OCI-LY7 (cell line): ENCODE measurements around the gene AADACL3. TPM values are rescaled to one million over a fixed set of nuclear protein-coding genes. Genes with fewer than 3 reads are reported as not detected.

Experiments used
- BruUV-seq: library from RNA; stranded (reverse); fragments of 400-500 nt; replicated peaks from 2 replicates; lab custom pipeline; 2021; lab: Mats Ljungman, UMichigan
- CTCF ChIA-PET: fragments of 300-600 bp; sonication (Branson Sonifier 250); formaldehyde crosslinking; loops from one replicate; lab custom pipeline; 2022; ENCODE audit warnings: antibody characterized with exemption; ENCODE audit not compliant: unreplicated experiment; lab: Charles Lee
- POLR2A ChIA-PET: fragments of 300-600 bp; sonication (Branson Sonifier 250); formaldehyde crosslinking; loops from one replicate; lab custom pipeline; 2022; ENCODE audit warnings: antibody characterized with exemption; lab: Charles Lee
- DNase-seq: peaks from one replicate; pipeline ENCODE4 v3.0.0-alpha.2; 2015; ENCODE audit warnings: low spot score
- H2AFZ ChIP-seq: fragments of 200-600 bp; sonication (generic), shearing (Covaris generic); 2 replicates; pipeline ENCODE4 v1.6.1; 2014; ENCODE audit warnings: mild to moderate bottlenecking, antibody characterized with exemption, low read length, moderate library complexity
- H3K27ac ChIP-seq: fragments of 200-600 bp; sonication (generic); 2 replicates; pipeline ENCODE4 v1.5.1; 2014; ENCODE audit warnings: mixed run types, low read depth, mild to moderate bottlenecking, moderate library complexity, low read length, inconsistent platforms; ENCODE audit not compliant: poor library complexity, severe bottlenecking
- H3K36me3 ChIP-seq: fragments of 200-600 bp; sonication (generic); 2 replicates; pipeline ENCODE4 v1.6.1; 2014; ENCODE audit warnings: mild to moderate bottlenecking, antibody characterized with exemption, low read length, moderate library complexity, mixed read lengths; ENCODE audit not compliant: insufficient read depth
- H3K4me1 ChIP-seq: fragments of 200-600 bp; sonication (generic); 2 replicates; pipeline ENCODE4 v1.5.1; 2014; ENCODE audit warnings: mild to moderate bottlenecking, low read length; ENCODE audit not compliant: insufficient read depth, poor library complexity, severe bottlenecking
- H3K4me2 ChIP-seq: fragments of 200-600 bp; sonication (generic); 2 replicates; pipeline ENCODE4 v1.6.1; 2014; ENCODE audit warnings: mild to moderate bottlenecking, low read length
- H3K4me3 ChIP-seq: fragments of 200-600 bp; sonication (generic); 2 replicates; pipeline ENCODE4 v1.5.1; 2014; ENCODE audit warnings: mild to moderate bottlenecking, low read depth, low read length; ENCODE audit not compliant: poor library complexity, severe bottlenecking
- H3K79me2 ChIP-seq: fragments of 200-600 bp; sonication (generic); 2 replicates; pipeline ENCODE4 v1.6.1; 2016; ENCODE audit warnings: low read depth, mild to moderate bottlenecking, low read length, moderate library complexity, mixed read lengths; ENCODE audit not compliant: insufficient read depth
- H3K9me2 ChIP-seq: fragments of 200-600 bp; sonication (generic); 2 replicates; pipeline ENCODE4 v1.6.1; 2016; ENCODE audit warnings: mild to moderate bottlenecking, low read length, mixed read lengths; ENCODE audit not compliant: insufficient read depth
- H3K9me3 ChIP-seq: fragments of 200-600 bp; sonication (generic); 2 replicates; pipeline ENCODE4 v1.6.1; 2014; ENCODE audit warnings: mild to moderate bottlenecking, mixed run types, low read length, mixed read lengths
- H4K20me1 ChIP-seq: fragments of 200-600 bp; sonication (generic); 2 replicates; pipeline ENCODE4 v1.6.1; 2014; ENCODE audit warnings: mild to moderate bottlenecking, antibody characterized with exemption, low read length, moderate library complexity, mixed read lengths; ENCODE audit not compliant: insufficient read depth
- EZH2phosphoT487 ChIP-seq: fragments of 200-600 bp; sonication (generic); IDR thresholded peaks from 2 replicates; pipeline ENCODE4 v1.6.1; 2018; ENCODE audit warnings: low read depth, borderline replicate concordance, mild to moderate bottlenecking, mixed run types, antibody characterized with exemption, low read length, moderate library complexity, mixed read lengths
- intact Hi-C: fragments of 100-400 bp; cut with micrococcal nuclease; formaldehyde crosslinking; loops from one replicate; pipeline ENCODE4 v1.10.0; 2022; ENCODE audit not compliant: unreplicated experiment
- small RNA-seq: library from RNA; depleted of rRNA; stranded (forward); fragments of <200 nt; gene quantifications from one replicate; pipeline ENCODE3, GENCODE V24; 2014
- total RNA-seq, 2 experiments: library from RNA; depleted of rRNA in 1 of 2; stranded (reverse); fragments of >200 nt in 1 of 2; shearing (Covaris generic) in 1 of 2; gene quantifications; 2 replicates each; pipeline ENCODE4 v1.2.3, GENCODE V29; 2014 to 2022
- TF ChIP-seq, protein P1 (sequence below): fragments of 200-600 bp; sonication (generic); conservative IDR thresholded peaks from 2 replicates; pipeline ENCODE4 v1.5.1; 2014; ENCODE audit warnings: mild to moderate bottlenecking, antibody characterized with exemption, low read length, moderate library complexity, mixed read lengths

AADACL3 gene
- total RNA-seq, 2 experiments from 2014 or later = not detected

- no peaks in the 10 kb centered on the region for H3K4me1 ChIP-seq
- intact Hi-C loops = no loop called here
- H3K4me2 ChIP-seq = no peak overlapping the region
- H3K27ac ChIP-seq = no peak overlapping the region
- H2AFZ ChIP-seq = no peak overlapping the region
- POLR2A ChIA-PET = no interaction called here
- CTCF ChIA-PET = no interaction called here
- no peaks in the 10 kb centered on the region for H3K9me2 ChIP-seq
- no peaks in the 10 kb centered on the region for H4K20me1 ChIP-seq
- H3K4me3 ChIP-seq = no peak overlapping the region
- H3K36me3 ChIP-seq = no peaks in the 10 kb centered on the region
- no TSS peak for BruUV-seq
- TF ChIP-seq, protein P1, sequence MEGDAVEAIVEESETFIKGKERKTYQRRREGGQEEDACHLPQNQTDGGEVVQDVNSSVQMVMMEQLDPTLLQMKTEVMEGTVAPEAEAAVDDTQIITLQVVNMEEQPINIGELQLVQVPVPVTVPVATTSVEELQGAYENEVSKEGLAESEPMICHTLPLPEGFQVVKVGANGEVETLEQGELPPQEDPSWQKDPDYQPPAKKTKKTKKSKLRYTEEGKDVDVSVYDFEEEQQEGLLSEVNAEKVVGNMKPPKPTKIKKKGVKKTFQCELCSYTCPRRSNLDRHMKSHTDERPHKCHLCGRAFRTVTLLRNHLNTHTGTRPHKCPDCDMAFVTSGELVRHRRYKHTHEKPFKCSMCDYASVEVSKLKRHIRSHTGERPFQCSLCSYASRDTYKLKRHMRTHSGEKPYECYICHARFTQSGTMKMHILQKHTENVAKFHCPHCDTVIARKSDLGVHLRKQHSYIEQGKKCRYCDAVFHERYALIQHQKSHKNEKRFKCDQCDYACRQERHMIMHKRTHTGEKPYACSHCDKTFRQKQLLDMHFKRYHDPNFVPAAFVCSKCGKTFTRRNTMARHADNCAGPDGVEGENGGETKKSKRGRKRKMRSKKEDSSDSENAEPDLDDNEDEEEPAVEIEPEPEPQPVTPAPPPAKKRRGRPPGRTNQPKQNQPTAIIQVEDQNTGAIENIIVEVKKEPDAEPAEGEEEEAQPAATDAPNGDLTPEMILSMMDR = no peak
- no peak for TF ChIP-seq EZH2phosphoT487
- no peaks in the 10 kb centered on the region for H3K79me2 ChIP-seq
- DNase-seq = no peak
- H3K9me3 ChIP-seq = no peaks in the 10 kb centered on the region
These were observed 61.1 kb downstream of the AADACL3 start for GRCh38 chr1:12776801-12777557.

Small RNA genes within 50 kb of the gene (small RNA-seq; reads per million reads assigned to genes)
- not detected for gene AC244670.1

Other genes with a start within 250 kb of the AADACL3 start
- gene DHRS3, start 97.9 kb upstream of the AADACL3 start, total RNA-seq (2014; rRNA removed; shearing (Covaris generic)) = not detected in 2 replicates
- gene DHRS3, start 97.9 kb upstream of the AADACL3 start, total RNA-seq (2022) = not detected in 2 replicates
- gene AADACL4, start 72.0 kb upstream of the AADACL3 start, total RNA-seq (2014; rRNA removed; shearing (Covaris generic)) = not detected in 2 replicates
- not detected in 2 replicates for gene AADACL4, start 72.0 kb upstream of the AADACL3 start, total RNA-seq (2022)
- gene CFAP107, start 30.1 kb downstream of the AADACL3 start, total RNA-seq (2014; rRNA removed; shearing (Covaris generic)) = not detected in 2 replicates
- not detected in 2 replicates for gene CFAP107, start 30.1 kb downstream of the AADACL3 start, total RNA-seq (2022)
- not detected in 2 replicates for gene PRAMEF12, start 57.6 kb downstream of the AADACL3 start, total RNA-seq (2014; rRNA removed; shearing (Covaris generic))
- gene PRAMEF12, start 57.6 kb downstream of the AADACL3 start, total RNA-seq (2022) = not detected in 2 replicates
- not detected in 2 replicates for gene PRAMEF1, start 75.3 kb downstream of the AADACL3 start, total RNA-seq (2014; rRNA removed; shearing (Covaris generic))
- not detected in 2 replicates for gene PRAMEF1, start 75.3 kb downstream of the AADACL3 start, total RNA-seq (2022)
- gene PRAMEF11, start 115.3 kb downstream of the AADACL3 start, total RNA-seq (2014; rRNA removed; shearing (Covaris generic)) = not detected in 2 replicates
- not detected in 2 replicates for gene PRAMEF11, start 115.3 kb downstream of the AADACL3 start, total RNA-seq (2022)
- gene HNRNPCL1, start 132.6 kb downstream of the AADACL3 start, total RNA-seq (2014; rRNA removed; shearing (Covaris generic)) = not detected in 2 replicates
- gene HNRNPCL1, start 132.6 kb downstream of the AADACL3 start, total RNA-seq (2022) = not detected in 2 replicates
- gene PRAMEF2, start 141.0 kb downstream of the AADACL3 start, total RNA-seq (2014; rRNA removed; shearing (Covaris generic)) = not detected in 2 replicates
- gene PRAMEF2, start 141.0 kb downstream of the AADACL3 start, total RNA-seq (2022) = not detected in 2 replicates
- not detected in 2 replicates for gene PRAMEF4, start 170.1 kb downstream of the AADACL3 start, total RNA-seq (2014; rRNA removed; shearing (Covaris generic))
- gene PRAMEF4, start 170.1 kb downstream of the AADACL3 start, total RNA-seq (2022) = not detected in 2 replicates
- gene PRAMEF10, start 182.2 kb downstream of the AADACL3 start, total RNA-seq (2014; rRNA removed; shearing (Covaris generic)) = not detected in 2 replicates
- gene PRAMEF10, start 182.2 kb downstream of the AADACL3 start, total RNA-seq (2022) = not detected in 2 replicates
- gene PRAMEF7, start 200.5 kb downstream of the AADACL3 start, total RNA-seq (2014; rRNA removed; shearing (Covaris generic)) = not detected in 2 replicates
- gene PRAMEF7, start 200.5 kb downstream of the AADACL3 start, total RNA-seq (2022) = not detected in 2 replicates
- gene PRAMEF6, start 231.5 kb downstream of the AADACL3 start, total RNA-seq (2014; rRNA removed; shearing (Covaris generic)) = not detected in 2 replicates
- not detected in 2 replicates for gene PRAMEF6, start 231.5 kb downstream of the AADACL3 start, total RNA-seq (2022)